GM20431 (cell line): ENCODE measurements around the gene HASPIN.

ENCODE experiments used
- in situ Hi-C: fragments of 300-500 bp; cut with MseI, MboI; formaldehyde crosslinking; loops from one replicate; pipeline ENCODE4 v1.15.0; 2020; ENCODE audit warnings: low sequenced_read_pairs; ENCODE audit not compliant: unreplicated experiment

Gene HASPIN

GRCh38 chr17:3730881-3731429 is 7.3 kb downstream of the HASPIN start:
- in situ Hi-C loops: loop anchor here (10.0 kb wide), 2 partner anchors 56 to 84 kb away; no protein-coding TSS in a partner anchor

- in situ Hi-C loops: loop anchor here (10.0 kb wide), 2 partner anchors 57 to 83 kb away; no protein-coding TSS in a partner anchor
Measured at GRCh38 chr17:3732210-3732621, 8.5 kb downstream of the HASPIN start.

GRCh38 chr17:3734911-3735276 is 11.2 kb downstream of the HASPIN start:
- in situ Hi-C loops: loop anchor here (10.0 kb wide), 2 partner anchors 60 to 80 kb away; no protein-coding TSS in a partner anchor

GRCh38 chr17:3735515-3735914 is 11.8 kb downstream of the HASPIN start:
- in situ Hi-C loops: loop anchor here (10.0 kb wide), 2 partner anchors 61 to 79 kb away; no protein-coding TSS in a partner anchor

- in situ Hi-C loops: loop anchor here (10.0 kb wide), 2 partner anchors 64 to 76 kb away; no protein-coding TSS in a partner anchor
Measured at GRCh38 chr17:3738562-3739295, 15.0 kb downstream of the HASPIN start.

GRCh38 chr17:3739422-3740124 is 15.9 kb downstream of the HASPIN start:
- in situ Hi-C loops: loop anchor here (10.0 kb wide), 2 partner anchors 65 to 75 kb away; no protein-coding TSS in a partner anchor

GRCh38 chr17:3740611-3741073 is 16.9 kb downstream of the HASPIN start:
- in situ Hi-C loops: no loop called here

- in situ Hi-C loops: no loop called here
Measured at GRCh38 chr17:3744014-3744413, 20.3 kb downstream of the HASPIN start.

- in situ Hi-C loops: no loop called here
Measured at GRCh38 chr17:3745071-3745470, 21.4 kb downstream of the HASPIN start.

GRCh38 chr17:3747805-3748204 is 24.1 kb downstream of the HASPIN start:
- in situ Hi-C loops: no loop called here

- in situ Hi-C loops: no loop called here
Measured at GRCh38 chr17:3748576-3748975, 24.9 kb downstream of the HASPIN start.

- in situ Hi-C loops: no loop called here
Measured at GRCh38 chr17:3750296-3750695, 26.6 kb downstream of the HASPIN start.

GRCh38 chr17:3750926-3751325 is 27.2 kb downstream of the HASPIN start:
- in situ Hi-C loops: no loop called here

- in situ Hi-C loops: no loop called here
Measured at GRCh38 chr17:3751836-3752235, 28.1 kb downstream of the HASPIN start.

- in situ Hi-C loops: no loop called here
Measured at GRCh38 chr17:3753624-3754023, 29.9 kb downstream of the HASPIN start.

GRCh38 chr17:3754066-3754457 is 30.4 kb downstream of the HASPIN start:
- in situ Hi-C loops: no loop called here

GRCh38 chr17:3754458-3755334 is 31.0 kb downstream of the HASPIN start:
- in situ Hi-C loops: no loop called here

- in situ Hi-C loops: no loop called here
Measured at GRCh38 chr17:3755335-3756030, 31.8 kb downstream of the HASPIN start.

- in situ Hi-C loops: no loop called here
Measured at GRCh38 chr17:3759597-3760216, 36.0 kb downstream of the HASPIN start.
